B cell (primary cell): Measurements from ENCODE around the gene USP22. TPM values are rescaled to one million over a fixed set of nuclear protein-coding genes. Genes with fewer than 3 reads are reported as not detected.

ENCODE experiments used
- ATAC-seq: fragments of 200-7000 bp; cut with Tn5 transposase; one replicate; pipeline ENCODE4 v1.10.0; 2021; ENCODE audit warnings: low read depth, mild to moderate bottlenecking, moderate number of reproducible peaks, moderate library complexity
- CTCF ChIA-PET: fragments of 350-600 bp; sonication (Branson Sonifier 250); formaldehyde crosslinking; loops from one replicate; lab custom pipeline; 2021; ENCODE audit warnings: antibody characterized with exemption, inconsistent platforms; lab: Charles Lee
- POLR2A ChIA-PET: fragments of 350-600 bp; sonication (Branson Sonifier 250); formaldehyde crosslinking; loops from one replicate; lab custom pipeline; 2021; ENCODE audit warnings: antibody characterized with exemption; lab: Charles Lee
- DNase-seq: peaks from one replicate; pipeline ENCODE4 v3.0.0; 2013
- H2AFZ ChIP-seq: 2 replicates; pipeline ENCODE4 v1.6.1; 2012; ENCODE audit warnings: mild to moderate bottlenecking, low read depth, low read length; ENCODE audit not compliant: insufficient read depth, poor library complexity, severe bottlenecking
- H3K27ac ChIP-seq, 2 donors: 1 replicate in 1 of 2; 2 replicates in 1 of 2; pipeline ENCODE4 v1.5.1; 2012 to 2013; ENCODE audit warnings: low read length in 2 of 2, mild to moderate bottlenecking in 2 of 2, moderate library complexity in 1 of 2
- H3K27me3 ChIP-seq, 4 experiments: fragments of 200-600 bp in 1 of 4; sonication (generic) in 1 of 4; replicated peaks in 1 of 4; 1 replicate in 2 of 4; 2 replicates in 2 of 4; pipeline versions ENCODE4 v1.6.1 to v1.7.0; 2013 to 2016; ENCODE audit warnings: low read length in 3 of 4, mild to moderate bottlenecking in 2 of 4, mixed read lengths in 1 of 4, moderate library complexity in 1 of 4; ENCODE audit not compliant: insufficient read depth in 4 of 4, control insufficient read depth in 3 of 4; ENCODE audit errors: control extremely low read depth in 1 of 4
- H3K36me3 ChIP-seq, 2 experiments: replicated peaks in 1 of 2; 1 replicate in 1 of 2; 2 replicates in 1 of 2; pipeline versions ENCODE4 v1.6.1 to v1.7.1; 2013; ENCODE audit warnings: low read length in 1 of 2; ENCODE audit not compliant: insufficient read depth in 2 of 2, control insufficient read depth in 1 of 2; ENCODE audit errors: control extremely low read depth in 1 of 2, extremely low read depth in 1 of 2
- H3K4me1 ChIP-seq, 2 donors: fragments of 200-600 bp in 1 of 2; sonication (generic) in 1 of 2; 1 replicate in 1 of 2; 2 replicates in 1 of 2; pipeline versions ENCODE4 v1.5.1 to v1.6.1; 2013 to 2017; ENCODE audit warnings: low read length in 2 of 2; ENCODE audit not compliant: control insufficient read depth in 2 of 2, insufficient read depth in 2 of 2
- H3K4me2 ChIP-seq: replicated peaks from 2 replicates; pipeline ENCODE3; 2012; ENCODE audit warnings: mild to moderate bottlenecking, low read depth, low read length; ENCODE audit not compliant: poor library complexity, severe bottlenecking
- H3K4me3 ChIP-seq, 5 experiments: fragments of 200-600 bp in 1 of 5; sonication (generic) in 1 of 5; 1 replicate in 3 of 5; 2 replicates in 2 of 5; pipeline versions ENCODE4 v1.5.1 to v1.7.0; 2011 to 2016; ENCODE audit warnings: low read length in 4 of 5, mild to moderate bottlenecking in 4 of 5, low read depth in 2 of 5, control low read depth in 1 of 5, moderate library complexity in 1 of 5; ENCODE audit not compliant: insufficient read depth in 1 of 5; ENCODE audit errors: control extremely low read depth in 1 of 5, extremely low read depth in 1 of 5
- H3K79me2 ChIP-seq: fragments of 200-600 bp; sonication (generic); one replicate; pipeline ENCODE4 v1.6.0; 2016; ENCODE audit warnings: low read length; ENCODE audit not compliant: control insufficient read depth, insufficient read depth
- H3K9ac ChIP-seq: fragments of 200-600 bp; sonication (generic); 2 replicates; pipeline ENCODE4 v1.6.1; 2017; ENCODE audit warnings: mild to moderate bottlenecking, low read length, moderate library complexity
- H3K9me3 ChIP-seq, 3 donors: one replicate each; pipeline versions ENCODE4 v1.6.1 to v1.7.1; 2013; ENCODE audit warnings: low read length in 2 of 3; ENCODE audit not compliant: control insufficient read depth in 2 of 3, insufficient read depth in 1 of 3; ENCODE audit errors: control extremely low read depth in 1 of 3
- H4K20me1 ChIP-seq: 2 replicates; pipeline ENCODE4 v1.6.0; 2012; ENCODE audit warnings: mild to moderate bottlenecking, low read length; ENCODE audit not compliant: insufficient read depth, control insufficient read depth, poor library complexity, severe bottlenecking
- H3K27ac Mint-ChIP-seq: one replicate; pipeline ENCODE4 v1.8.0; 2021; ENCODE audit warnings: mixed read lengths
- H3K27me3 Mint-ChIP-seq: one replicate; pipeline ENCODE4 v1.8.0; 2021; ENCODE audit warnings: mixed read lengths
- H3K4me1 Mint-ChIP-seq: one replicate; pipeline ENCODE4 v1.8.0; 2021; ENCODE audit warnings: mixed read lengths
- H3K4me3 Mint-ChIP-seq: one replicate; pipeline ENCODE4 v1.8.0; 2021; ENCODE audit warnings: mixed read lengths
- H3K9me3 Mint-ChIP-seq: one replicate; pipeline ENCODE4 v1.8.0; 2022; ENCODE audit warnings: mixed read lengths; ENCODE audit not compliant: insufficient read depth
- EZH2 ChIP-seq: IDR thresholded peaks from 2 replicates; pipeline ENCODE4 v1.6.1; 2012; ENCODE audit warnings: borderline replicate concordance, low read depth, mild to moderate bottlenecking, moderate library complexity, low read length; ENCODE audit not compliant: insufficient read depth, poor library complexity, severe bottlenecking
- WGBS: methylation state at CpG from one replicate; pipeline ENCODE4 v1.1.5; 2013; ENCODE audit warnings: missing lambda C conversion rate; ENCODE audit not compliant: insufficient coverage; 5-methylcytosine and 5-hydroxymethylcytosine counted together
- intact Hi-C: fragments of 100-400 bp; cut with micrococcal nuclease; formaldehyde crosslinking; loops from one replicate; pipeline ENCODE4 v1.10.0; 2022
- polyA plus RNA-seq: library from polyadenylated mRNA; depleted of rRNA; stranded (reverse); fragments of >200 nt; gene quantifications from 2 replicates; pipeline ENCODE4 v1.2.3, GENCODE V29; 2012
- total RNA-seq, 2 donors: library from RNA; stranded (reverse); fragments of 120-200 nt in 1 of 2; gene quantifications; 1 replicate in 1 of 2; 2 replicates in 1 of 2; pipeline versions ENCODE4 v1.2.3 to v1.2.4, GENCODE V29; 2013 to 2022
- TF ChIP-seq, protein P1 (sequence below): fragments of 200-600 bp; IDR thresholded peaks from one replicate; pipeline ENCODE4 v1.8.0; 2022; ENCODE audit warnings: antibody characterized with exemption, mild to moderate bottlenecking

Gene USP22
- total and polyA plus RNA-seq, 2 donors (not counting 1 experiment from before 2014, with no cell fraction given) = 74.3 to 167 TPM

DNA sequence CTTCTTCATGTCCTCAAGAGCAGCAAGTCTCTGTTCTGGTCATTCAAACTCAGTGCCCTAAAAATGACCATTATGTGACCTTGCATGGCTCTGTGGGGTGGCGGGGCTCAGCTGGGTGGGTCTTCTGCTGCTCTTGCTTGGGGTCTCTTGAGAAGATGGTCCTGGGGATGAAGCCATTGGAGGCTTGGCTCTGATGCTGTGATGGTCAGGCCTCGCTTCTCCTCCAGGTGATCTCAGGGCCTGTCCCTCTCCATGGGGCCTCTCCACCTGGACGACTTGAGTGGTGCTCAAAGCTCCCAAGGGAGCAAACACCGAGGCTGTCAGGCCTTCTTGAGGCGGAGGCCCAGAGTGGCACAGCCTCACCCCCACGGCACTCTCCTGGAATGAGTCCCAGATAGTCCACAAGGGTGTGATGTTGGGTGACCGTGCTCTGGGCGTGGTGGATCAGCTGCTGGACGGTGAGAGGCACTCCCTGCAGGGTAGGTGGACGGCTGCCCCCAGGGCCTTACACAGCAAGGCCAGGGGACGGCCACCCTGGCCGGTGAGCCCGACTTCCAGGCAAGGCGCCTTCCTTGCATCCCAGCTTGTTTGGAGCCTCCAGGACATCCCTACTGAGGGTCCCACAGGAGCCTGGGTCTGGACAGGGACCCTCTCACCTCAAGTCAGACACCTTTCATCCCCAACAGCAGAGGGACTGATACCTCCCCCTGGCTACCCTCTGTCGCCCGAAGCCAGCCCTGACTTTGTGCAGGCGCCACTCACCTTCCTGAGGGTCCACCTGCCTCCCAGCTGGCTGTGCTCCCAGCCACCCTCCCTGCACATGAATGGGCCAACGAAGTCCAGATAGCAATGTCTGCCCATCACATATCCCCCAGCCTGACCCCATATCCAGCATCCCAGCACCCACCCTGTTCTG lies 48.7 kb downstream of the USP22 start:
- intact Hi-C loops = loop anchor here (2.0 kb wide), 3 partner anchors 25 to 873 kb away; no protein-coding TSS in a partner anchor
- H3K9ac ChIP-seq = no peak overlapping the region
- ATAC-seq (no peak), DNase-seq (no peak)
- H3K9me3 Mint-ChIP-seq = no peaks in the 10 kb centered on the region
- H3K27me3 ChIP-seq = no peaks in the 10 kb centered on the region
- H3K4me1 Mint-ChIP-seq = peaks cover 5% of the 10 kb centered on the region
- no peaks in the 10 kb centered on the region for H3K27me3 Mint-ChIP-seq
- H3K27ac ChIP-seq = no peak overlapping the region
- no peaks in the 10 kb centered on the region for H3K79me2 ChIP-seq
- H3K9me3 ChIP-seq = no peaks in the 10 kb centered on the region
- ChIA-PET CTCF (interaction anchor here (1.0 to 2.7 kb wide), 5 partner anchors 11 to 768 kb away, joined by 3 to 23 read pairs (median 6); no protein-coding TSS in a partner anchor), POLR2A (no interaction called here)
- H2AFZ ChIP-seq = no peak overlapping the region
- WGBS = 92% methylated on average over 18 of the region's 18 CpGs
- H3K4me1 ChIP-seq = peaks cover 0 to 4% of the 10 kb centered on the region in 2 donors
- no peak overlapping the region for H3K4me3 ChIP-seq
- peaks cover 10% of the 10 kb centered on the region for H4K20me1 ChIP-seq
- no peak overlapping the region for H3K4me3 Mint-ChIP-seq
- no peak for TF ChIP-seq EZH2
- TF ChIP-seq, protein P1, sequence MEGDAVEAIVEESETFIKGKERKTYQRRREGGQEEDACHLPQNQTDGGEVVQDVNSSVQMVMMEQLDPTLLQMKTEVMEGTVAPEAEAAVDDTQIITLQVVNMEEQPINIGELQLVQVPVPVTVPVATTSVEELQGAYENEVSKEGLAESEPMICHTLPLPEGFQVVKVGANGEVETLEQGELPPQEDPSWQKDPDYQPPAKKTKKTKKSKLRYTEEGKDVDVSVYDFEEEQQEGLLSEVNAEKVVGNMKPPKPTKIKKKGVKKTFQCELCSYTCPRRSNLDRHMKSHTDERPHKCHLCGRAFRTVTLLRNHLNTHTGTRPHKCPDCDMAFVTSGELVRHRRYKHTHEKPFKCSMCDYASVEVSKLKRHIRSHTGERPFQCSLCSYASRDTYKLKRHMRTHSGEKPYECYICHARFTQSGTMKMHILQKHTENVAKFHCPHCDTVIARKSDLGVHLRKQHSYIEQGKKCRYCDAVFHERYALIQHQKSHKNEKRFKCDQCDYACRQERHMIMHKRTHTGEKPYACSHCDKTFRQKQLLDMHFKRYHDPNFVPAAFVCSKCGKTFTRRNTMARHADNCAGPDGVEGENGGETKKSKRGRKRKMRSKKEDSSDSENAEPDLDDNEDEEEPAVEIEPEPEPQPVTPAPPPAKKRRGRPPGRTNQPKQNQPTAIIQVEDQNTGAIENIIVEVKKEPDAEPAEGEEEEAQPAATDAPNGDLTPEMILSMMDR = no peak
- H3K4me2 ChIP-seq = no peak overlapping the region
- H3K27ac Mint-ChIP-seq = no peak overlapping the region
- H3K36me3 ChIP-seq = peaks cover 0 to 4% of the 10 kb centered on the region in 2 experiments
